ENCODE results near the gene MAP3K14.
"Not testable (repeated sequence)": the region's sequence is repeated elsewhere in the genome, so short reads cannot be mapped to it uniquely, and the experiment has no call there.

MAP3K14 gene

DNA sequence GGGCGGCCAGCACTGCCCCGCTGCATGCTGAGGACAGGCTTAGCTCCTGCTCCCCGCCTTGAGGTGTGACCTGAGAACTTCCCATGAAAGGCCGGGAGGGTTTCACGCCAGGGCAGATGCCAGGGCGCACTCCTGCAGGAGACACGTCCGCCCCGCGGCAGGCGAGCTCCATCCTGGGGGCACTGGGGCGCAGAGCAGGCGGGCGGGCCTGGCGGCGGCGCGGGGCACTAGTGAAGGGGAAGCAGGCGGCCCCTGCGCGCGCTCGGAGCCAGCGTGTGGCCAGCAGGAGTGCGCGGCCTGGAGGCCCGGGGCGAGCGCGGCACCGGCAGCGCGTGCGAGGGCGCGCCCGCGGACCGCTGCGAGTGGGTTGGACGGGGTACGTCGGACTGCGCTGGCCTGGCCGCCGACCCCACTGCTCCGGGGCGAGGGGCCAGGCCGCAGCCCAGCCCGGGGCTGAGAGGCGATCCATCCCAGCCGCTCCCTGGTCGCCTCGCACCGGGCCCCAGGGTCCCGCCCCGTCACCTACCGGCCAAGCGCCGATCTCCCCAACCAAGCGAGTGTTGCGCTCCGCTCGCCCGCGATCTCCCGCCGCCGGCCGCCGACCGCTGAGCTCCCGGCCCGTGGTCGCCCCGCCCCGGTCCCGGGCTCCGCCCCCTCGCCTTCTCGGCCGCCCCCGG is at the start of gene MAP3K14:
TSS of gene MAP3K14 (minus strand) at position 587 of the 677 bp plus-strand sequence. CDS start 26,275 bp downstream, outside the sequence.
- peak in 1 of 2 experiments; percentile 60 for DNase-seq

GRCh38 chr17:45366049-45366448 is 49.2 kb upstream of the MAP3K14 start:
- DNase-seq: no peak

GRCh38 chr17:45364531-45365390 is 47.9 kb upstream of the MAP3K14 start:
- DNase-seq: no peak

GRCh38 chr17:45363498-45363897 is 46.7 kb upstream of the MAP3K14 start:
- DNase-seq: no peak

- DNase-seq: no peak
Observed at GRCh38 chr17:45361976-45362375, 45.2 kb upstream of the MAP3K14 start.

- no peak for DNase-seq
Observed at GRCh38 chr17:45361451-45361850, 44.6 kb upstream of the MAP3K14 start.

- DNase-seq: no peak
Observed at GRCh38 chr17:45357364-45357997, 40.7 kb upstream of the MAP3K14 start.

GRCh38 chr17:45355087-45355486 is 38.3 kb upstream of the MAP3K14 start:
- DNase-seq: no peak

DNA sequence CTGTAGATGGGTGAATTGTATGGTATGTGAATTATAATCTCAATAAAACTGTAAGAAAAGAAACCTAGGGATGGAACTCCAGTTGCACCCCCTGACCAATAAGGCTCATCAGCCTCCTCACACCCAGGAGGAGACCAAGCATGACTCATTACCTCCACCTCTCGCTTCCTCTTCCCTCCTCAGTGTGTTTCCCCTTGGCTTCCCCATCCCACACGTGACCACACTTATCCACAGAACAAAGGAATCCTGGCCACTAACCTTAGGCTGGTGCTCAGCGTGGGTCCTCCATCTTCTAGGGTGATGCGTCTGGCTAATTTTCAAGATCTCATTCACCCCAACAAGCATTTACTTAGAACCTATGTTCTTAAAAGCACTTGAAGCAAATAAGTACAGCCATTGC is 36.2 kb upstream of the MAP3K14 start:
- no peak for DNase-seq

- no peak for DNase-seq
Observed at GRCh38 chr17:45351831-45352230, 35.0 kb upstream of the MAP3K14 start.

GRCh38 chr17:45347444-45347843 is 30.6 kb upstream of the MAP3K14 start:
- DNase-seq: no peak

GRCh38 chr17:45346216-45347015 is 29.6 kb upstream of the MAP3K14 start:
- no peak for DNase-seq

DNA sequence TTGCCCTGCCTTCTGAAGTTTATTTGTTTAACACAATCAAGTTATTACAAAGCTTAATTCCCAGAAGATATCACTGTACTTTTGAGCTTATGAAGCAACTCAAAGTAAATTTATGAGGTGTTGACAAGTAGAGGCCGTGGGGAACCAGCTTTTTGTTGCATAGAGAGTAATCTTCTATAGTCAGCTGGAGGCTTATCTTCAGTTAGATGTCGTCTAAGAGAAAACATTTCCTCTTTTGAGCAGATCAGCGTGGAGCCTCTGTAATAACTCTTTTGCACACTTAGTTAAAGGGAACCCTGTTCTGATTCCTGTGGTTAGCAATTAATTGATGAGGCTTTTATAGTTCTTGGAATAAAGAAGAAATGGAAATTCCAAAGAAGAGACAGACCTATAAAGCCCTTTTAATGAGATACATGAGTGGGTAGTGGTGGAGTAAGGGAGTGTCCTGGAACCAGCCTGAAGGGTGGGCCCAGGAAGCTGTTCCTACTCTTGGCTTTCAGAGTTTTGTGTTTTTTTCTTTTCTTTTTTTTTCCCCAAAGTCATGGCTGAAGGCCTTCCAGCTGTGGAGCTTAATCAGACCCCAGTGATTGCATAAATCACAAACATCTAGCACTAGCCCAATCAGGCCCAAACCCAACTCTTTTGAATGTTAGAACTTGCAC is 28.9 kb upstream of the MAP3K14 start:
- no peak for DNase-seq

DNA sequence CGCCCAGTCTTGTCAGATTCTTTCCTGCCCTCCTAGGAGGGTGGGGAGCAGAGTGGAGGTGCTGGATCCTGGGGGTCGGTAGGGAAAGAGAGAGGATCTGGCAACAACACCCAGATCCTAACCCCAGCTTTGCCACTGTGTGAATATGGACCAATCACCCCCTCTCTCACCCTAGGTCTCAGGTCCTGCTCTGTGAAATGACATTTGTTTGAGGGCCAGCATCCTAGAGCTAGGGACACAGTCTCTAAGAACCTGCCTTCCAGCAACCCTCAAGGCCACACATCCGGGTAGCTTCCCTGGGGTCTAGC is 28.4 kb upstream of the MAP3K14 start:
- DNase-seq: no peak

DNA sequence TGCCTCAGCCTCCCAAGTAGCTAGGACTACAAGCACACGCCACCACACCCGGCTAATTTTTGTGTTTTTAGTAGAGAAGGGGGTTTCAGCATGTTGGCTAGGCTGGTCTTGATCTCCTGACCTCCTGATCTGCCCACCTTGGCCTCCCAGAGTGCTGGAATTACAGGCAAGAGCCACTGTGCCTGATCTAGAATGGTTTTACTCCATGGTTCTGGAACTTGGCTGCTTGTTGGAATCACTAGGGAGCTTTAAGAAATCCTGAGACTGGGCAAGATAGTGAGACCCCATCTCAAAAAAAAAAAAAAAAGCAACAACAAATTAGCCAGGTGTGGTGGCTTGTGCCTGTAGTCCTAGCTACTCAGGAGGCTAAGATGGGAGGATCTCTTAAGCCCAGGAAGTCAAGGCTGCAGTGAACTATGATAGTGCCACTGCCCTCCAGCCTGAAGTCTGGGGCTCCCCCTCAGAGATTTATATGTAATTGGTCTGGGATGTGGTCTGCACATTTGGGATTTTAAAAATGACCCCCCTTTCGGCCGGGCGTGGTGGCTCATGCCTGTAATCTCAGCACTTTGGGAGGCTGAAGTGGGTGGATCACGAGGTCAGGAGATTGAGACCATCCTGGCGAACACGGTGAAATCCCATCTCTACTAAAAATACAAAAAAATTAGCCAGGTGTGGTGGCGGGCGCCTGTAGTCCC is 27.3 kb upstream of the MAP3K14 start:
- DNase-seq: not testable (repeated sequence)

- no peak for DNase-seq
Observed at GRCh38 chr17:45342871-45343526, 26.2 kb upstream of the MAP3K14 start.

DNA sequence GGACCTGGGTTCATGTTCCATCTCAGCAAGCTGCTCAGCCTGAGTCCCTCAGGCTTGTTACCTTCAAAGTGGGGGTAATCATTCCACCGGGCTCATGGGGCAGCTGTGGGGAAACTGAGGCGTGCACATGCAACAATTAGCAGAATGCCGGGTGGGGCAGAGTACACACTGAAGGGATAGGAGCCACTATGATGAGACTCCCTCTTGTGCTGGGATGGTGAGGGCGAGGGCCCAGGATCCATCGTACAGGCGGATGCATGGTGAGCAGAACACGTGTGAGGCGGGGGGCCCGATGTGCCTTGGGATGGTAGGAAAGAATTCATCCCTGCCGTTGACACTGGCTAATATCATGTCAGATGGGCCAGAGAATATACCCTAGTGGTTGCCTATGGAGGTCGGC is 25.5 kb upstream of the MAP3K14 start:
- DNase-seq: no peak

GRCh38 chr17:45341533-45342158 is 24.8 kb upstream of the MAP3K14 start:
- DNase-seq: no peak

- no peak for DNase-seq
Observed at GRCh38 chr17:45339646-45340605, 23.1 kb upstream of the MAP3K14 start.
